Testis (tissue), 3 donors: Measurements from ENCODE around the gene MIPEP. TPM values are rescaled to one million over a fixed set of nuclear protein-coding genes. Genes with fewer than 3 reads are reported as not detected.

ENCODE experiments used
- DNase-seq: peaks from one replicate; pipeline ENCODE4 v3.0.0-alpha.2; 2019
- H3K27ac ChIP-seq, 2 donors: fragments of 200-600 bp; sonication (generic); one replicate each; pipeline ENCODE4 v1.5.1; 2019
- H3K27me3 ChIP-seq: fragments of 200-600 bp; sonication (generic); one replicate; pipeline ENCODE4 v1.5.1; 2019
- H3K36me3 ChIP-seq: fragments of 200-600 bp; sonication (generic); one replicate; pipeline ENCODE4 v1.5.1; 2017; ENCODE audit warnings: low read depth; ENCODE audit errors: missing control alignments
- H3K4me1 ChIP-seq: fragments of 200-600 bp; sonication (generic); one replicate; pipeline ENCODE4 v1.5.1; 2019
- H3K4me3 ChIP-seq, 2 donors: fragments of 200-600 bp; sonication (generic); one replicate each; pipeline ENCODE4 v1.5.1; 2017 to 2019
- H3K9me3 ChIP-seq: fragments of 200-600 bp; sonication (generic); one replicate; pipeline ENCODE4 v1.5.1; 2017
- CTCF ChIP-seq, 3 experiments: fragments of 450-650 bp in 2 of 3; fragments of 200-600 bp in 1 of 3; sonication (generic) in 1 of 3; IDR thresholded peaks; one replicate each; pipeline ENCODE4 v1.5.1; 2016 to 2019; ENCODE audit warnings: antibody characterized with exemption in 3 of 3, mild to moderate bottlenecking in 2 of 3, moderate library complexity in 1 of 3
- POLR2A ChIP-seq: fragments of 450-650 bp; IDR thresholded peaks from one replicate; pipeline ENCODE4 v1.6.1; 2017; ENCODE audit warnings: antibody characterized with exemption, mild to moderate bottlenecking, moderate library complexity
- WGBS, 2 donors: methylation state at CpG; one replicate each; pipeline ENCODE4 v1.1.5; 2018; 5-methylcytosine and 5-hydroxymethylcytosine counted together
- intact Hi-C: fragments of 100-400 bp; cut with DNase I; formaldehyde crosslinking; loops from one replicate; pipeline ENCODE4 v1.15.1; 2023; ENCODE audit warnings: low total_unique reads
- polyA plus RNA-seq: library from polyadenylated mRNA; stranded (reverse); fragments of 350-450 nt; fragmentation: Illumina TruSeq; extraction: RNeasy Lipid Tissue Mini Kit (QIAGEN cat#74804); gene quantifications from one replicate; pipeline ENCODE4 v1.2.3, GENCODE V29; 2014; ENCODE audit warnings: low read depth, low replicate concordance; ENCODE audit not compliant: insufficient read depth
- total RNA-seq, 2 donors: library from RNA; depleted of rRNA; stranded (reverse); fragments of >200 nt; gene quantifications; one replicate each; pipeline ENCODE4 v1.2.3, GENCODE V29; 2016

MIPEP gene
- total and polyA plus RNA-seq, 3 donors from 2014 or later, result 25.7 to 29.4 (median 27.6) TPM

DNA sequence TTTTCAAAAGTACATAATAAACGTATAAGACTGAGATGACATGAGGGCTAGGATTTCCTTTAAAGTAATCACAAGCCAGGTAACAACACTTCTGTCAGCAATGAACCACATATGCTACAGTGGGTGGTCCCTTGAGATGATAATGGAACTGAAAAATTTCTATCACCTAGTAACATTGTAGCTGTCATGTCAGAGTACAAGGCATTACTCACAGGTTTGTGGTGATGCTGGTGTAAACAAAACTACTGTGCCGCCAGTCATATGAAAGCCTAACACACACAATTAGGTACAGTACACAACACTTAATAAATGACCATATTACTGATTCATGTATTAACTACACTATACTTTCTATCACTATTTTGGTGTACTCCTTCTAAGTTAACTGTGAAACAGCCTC lies 36.8 kb downstream of the MIPEP start:
- Histone ChIP-seq H3K9me3 (no peaks in the 10 kb centered on the region), H3K36me3 (no peaks in the 10 kb centered on the region), H3K4me3 (no peak overlapping the region), H3K27ac (no peak overlapping the region), H3K4me1 (no peaks in the 10 kb centered on the region), H3K27me3 (no peaks in the 10 kb centered on the region)
- intact Hi-C loops, result no loop called here
- TF ChIP-seq CTCF (IDR thresholded peaks at IDR 0.05), result no peak
- TF ChIP-seq POLR2A, result no peak
- no peak for DNase-seq
- 43 to 56% methylated on average over 2 of the region's 2 CpGs for WGBS, 2 donors

DNA sequence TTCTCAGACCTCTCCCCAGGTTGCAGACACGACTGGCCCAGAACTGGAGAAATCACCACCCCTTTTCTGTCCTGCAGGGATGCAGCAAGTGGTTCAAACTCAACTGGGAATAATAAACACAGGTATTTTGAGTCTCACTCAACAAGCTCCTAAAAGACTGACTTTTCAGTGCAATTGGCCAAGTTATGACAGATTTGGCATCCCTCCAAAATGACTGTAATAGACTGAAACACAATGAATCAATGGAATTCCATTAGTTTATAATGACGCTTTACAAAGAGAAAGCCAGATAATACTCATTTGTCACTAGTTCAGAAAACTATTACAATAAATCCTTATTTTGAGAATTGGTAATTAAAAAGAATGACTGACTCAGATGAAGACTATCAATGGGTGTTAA lies 38.1 kb downstream of the MIPEP start:
- Histone ChIP-seq H3K27me3 (no peaks in the 10 kb centered on the region), H3K9me3 (no peaks in the 10 kb centered on the region), H3K36me3 (no peaks in the 10 kb centered on the region), H3K4me1 (no peaks in the 10 kb centered on the region), H3K4me3 (no peak overlapping the region), H3K27ac (no peak overlapping the region)
- DNase-seq, result no peak
- intact Hi-C loops, result no loop called here
- TF ChIP-seq POLR2A (no peak), CTCF (IDR thresholded peaks at IDR 0.05) (no peak)
- WGBS, 2 donors, result 86 to 89% methylated on average over 2 of the region's 2 CpGs

DNA sequence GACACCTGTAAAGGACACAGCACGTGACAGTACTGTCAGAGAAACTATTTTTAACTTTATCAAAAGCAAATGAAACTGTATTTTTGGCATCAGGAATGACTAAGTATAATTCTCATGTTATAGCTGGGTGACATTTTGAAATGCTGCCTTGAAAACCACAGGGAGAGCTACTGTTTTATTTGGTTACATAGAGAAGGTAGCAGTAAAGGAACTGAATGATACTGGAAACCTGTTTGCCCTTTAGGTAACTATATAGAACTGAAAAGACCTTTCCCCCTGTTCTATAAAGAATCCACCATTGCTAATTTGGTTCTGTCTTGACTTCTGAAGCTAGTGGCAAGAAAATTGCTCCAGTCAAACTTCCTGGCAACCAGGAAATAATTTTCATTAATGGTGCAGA lies 39.1 kb downstream of the MIPEP start:
- intact Hi-C loops, result no loop called here
- Histone ChIP-seq H3K27me3 (no peaks in the 10 kb centered on the region), H3K36me3 (no peaks in the 10 kb centered on the region), H3K9me3 (no peaks in the 10 kb centered on the region), H3K4me1 (no peaks in the 10 kb centered on the region), H3K27ac (no peak overlapping the region), H3K4me3 (no peak overlapping the region)
- WGBS, 2 donors, result 87 to 89% methylated on average over 1 of the region's 1 CpG
- no peak for DNase-seq
- TF ChIP-seq CTCF (IDR thresholded peaks at IDR 0.05) (no peak), POLR2A (no peak)

- Histone ChIP-seq H3K4me1 (no peaks in the 10 kb centered on the region), H3K36me3 (no peaks in the 10 kb centered on the region), H3K27me3 (no peaks in the 10 kb centered on the region), H3K4me3 (no peak overlapping the region), H3K9me3 (no peaks in the 10 kb centered on the region), H3K27ac (no peak overlapping the region)
- 91 to 98% methylated on average over 2 of the region's 2 CpGs for WGBS, 2 donors
- no peak for DNase-seq
- intact Hi-C loops, result no loop called here
- TF ChIP-seq CTCF (IDR thresholded peaks at IDR 0.05) (no peak), POLR2A (no peak)
These were observed 39.5 kb downstream of the MIPEP start for GRCh38 chr13:23849670-23850069.

DNA sequence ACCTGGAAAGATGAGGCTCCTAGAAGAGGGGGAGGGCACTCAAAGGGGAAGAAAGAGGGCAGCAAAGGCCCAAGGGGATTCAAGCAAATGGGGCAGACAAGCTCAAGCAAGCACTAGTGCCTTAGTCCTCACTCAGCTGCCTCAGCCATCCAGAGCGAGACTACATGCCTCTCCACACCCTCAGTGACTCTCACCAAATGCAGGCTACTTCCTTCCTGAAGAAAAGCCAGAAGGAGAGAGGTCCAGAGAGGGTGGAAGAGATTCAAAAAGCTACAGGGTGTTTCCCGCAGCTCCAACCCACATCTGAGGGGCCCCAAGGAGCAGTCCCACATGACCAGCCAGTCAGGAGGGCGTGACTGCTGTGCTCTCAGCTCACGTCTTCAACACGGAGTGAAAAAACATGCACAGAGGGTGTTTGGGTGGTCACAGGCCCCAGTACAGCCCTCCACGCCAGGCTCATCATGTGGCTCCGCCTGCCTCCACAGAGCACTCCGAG lies 40.5 kb downstream of the MIPEP start:
- DNase-seq, result no peak
- H3K27me3 ChIP-seq, result no peaks in the 10 kb centered on the region
- no peaks in the 10 kb centered on the region for H3K4me1 ChIP-seq
- TF ChIP-seq POLR2A (no peak), CTCF (IDR thresholded peaks at IDR 0.05) (no peak)
- no peaks in the 10 kb centered on the region for H3K9me3 ChIP-seq
- H3K27ac ChIP-seq, result no peak overlapping the region
- WGBS, 2 donors, result 66 to 82% methylated on average over 8 of the region's 8 CpGs
- no peak overlapping the region for H3K4me3 ChIP-seq
- no peaks in the 10 kb centered on the region for H3K36me3 ChIP-seq
- intact Hi-C loops, result no loop called here
